HuH-7.5 (cell line): ENCODE data around the gene KIF13A.
"Not testable (repeated sequence)": the region's sequence is repeated elsewhere in the genome, so short reads cannot be mapped to it uniquely, and the experiment has no call there.

Experiments used
- DNase-seq: peaks from one replicate; pipeline ENCODE4 v3.0.0; 2011; ENCODE audit warnings: low spot score

Gene KIF13A

GRCh38 chr6:17968876-17969275, 18.6 kb downstream of the KIF13A start:
- DNase-seq, result no peak

- DNase-seq, result no peak
These were observed 19.5 kb downstream of the KIF13A start for GRCh38 chr6:17967668-17968518.

- no peak for DNase-seq
These were observed 21.0 kb downstream of the KIF13A start for GRCh38 chr6:17966451-17966850.

GRCh38 chr6:17965397-17965796, 22.0 kb downstream of the KIF13A start:
- DNase-seq, result no peak

GRCh38 chr6:17964633-17965032, 22.8 kb downstream of the KIF13A start:
- DNase-seq, result no peak

- no peak for DNase-seq
These were observed 24.9 kb downstream of the KIF13A start for GRCh38 chr6:17962436-17963031.

GRCh38 chr6:17959302-17959701, 28.1 kb downstream of the KIF13A start:
- DNase-seq, result no peak

- no peak for DNase-seq
These were observed 29.4 kb downstream of the KIF13A start for GRCh38 chr6:17957904-17958620.

GRCh38 chr6:17957498-17957897, 29.9 kb downstream of the KIF13A start:
- DNase-seq, result no peak

GRCh38 chr6:17957086-17957485, 30.3 kb downstream of the KIF13A start:
- no peak for DNase-seq

- no peak for DNase-seq
These were observed 37.3 kb downstream of the KIF13A start for GRCh38 chr6:17950095-17950494.

GRCh38 chr6:17949168-17949567, 38.3 kb downstream of the KIF13A start:
- DNase-seq, result no peak

- no peak for DNase-seq
These were observed 38.7 kb downstream of the KIF13A start for GRCh38 chr6:17948725-17949124.

GRCh38 chr6:17947574-17947973, 39.9 kb downstream of the KIF13A start:
- DNase-seq, result not testable (repeated sequence)

- no peak for DNase-seq
These were observed 41.9 kb downstream of the KIF13A start for GRCh38 chr6:17945575-17945974.

- DNase-seq, result no peak
These were observed 42.3 kb downstream of the KIF13A start for GRCh38 chr6:17945111-17945510.

- DNase-seq, result no peak
These were observed 46.1 kb downstream of the KIF13A start for GRCh38 chr6:17941318-17941717.

GRCh38 chr6:17940151-17940792, 47.2 kb downstream of the KIF13A start:
- DNase-seq, result no peak

- DNase-seq, result no peak
These were observed 48.5 kb downstream of the KIF13A start for GRCh38 chr6:17938901-17939300.

GRCh38 chr6:17935188-17936149, 52.0 kb downstream of the KIF13A start:
- no peak for DNase-seq

GRCh38 chr6:17933716-17934115, 53.7 kb downstream of the KIF13A start:
- DNase-seq, result no peak
